ENCODE results near the gene SORCS3.
A peak's percentile ranks its signal among the peaks of the same experiment; 100 is the strongest.

SORCS3 gene

DNA sequence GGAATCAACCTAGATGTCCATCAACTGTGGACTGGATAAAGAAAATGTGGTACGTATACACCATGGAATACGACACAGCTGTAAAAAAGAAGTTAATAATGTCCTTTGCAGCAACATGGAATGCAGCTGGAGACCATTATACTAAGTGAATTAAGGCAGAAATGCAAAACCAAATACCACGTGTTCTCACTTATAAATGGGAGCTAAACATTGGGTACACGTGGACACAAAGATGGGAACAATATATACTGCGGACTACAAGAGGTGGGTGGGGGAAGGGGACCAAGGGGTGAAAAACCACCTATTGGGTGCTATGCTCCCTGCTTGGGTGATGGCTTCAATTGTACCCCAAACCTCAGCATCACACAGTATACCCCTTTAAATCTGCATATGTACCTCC, 385.5 kb downstream of the SORCS3 start:
- DNase-seq, result no peak

DNA sequence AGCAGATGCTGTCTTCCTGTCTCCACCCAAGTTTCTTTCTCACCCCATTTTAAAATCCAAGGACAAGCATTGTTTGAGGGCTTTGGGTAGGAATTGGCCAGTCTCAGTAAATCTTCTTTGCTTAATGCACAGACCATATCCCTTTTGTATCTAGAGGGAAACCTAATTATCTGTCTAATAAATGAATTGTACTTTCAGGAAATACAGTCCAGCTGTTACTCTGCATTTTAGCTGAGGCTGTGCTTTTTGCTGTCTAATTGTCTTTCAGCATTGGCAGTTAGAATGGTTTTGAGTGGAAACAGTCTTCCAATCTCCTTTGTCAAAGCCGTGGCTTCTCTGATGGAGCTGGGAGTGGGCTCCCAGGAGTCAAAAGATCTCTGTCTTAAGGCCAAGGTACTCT, 388.2 kb downstream of the SORCS3 start:
- no peak for DNase-seq

DNA sequence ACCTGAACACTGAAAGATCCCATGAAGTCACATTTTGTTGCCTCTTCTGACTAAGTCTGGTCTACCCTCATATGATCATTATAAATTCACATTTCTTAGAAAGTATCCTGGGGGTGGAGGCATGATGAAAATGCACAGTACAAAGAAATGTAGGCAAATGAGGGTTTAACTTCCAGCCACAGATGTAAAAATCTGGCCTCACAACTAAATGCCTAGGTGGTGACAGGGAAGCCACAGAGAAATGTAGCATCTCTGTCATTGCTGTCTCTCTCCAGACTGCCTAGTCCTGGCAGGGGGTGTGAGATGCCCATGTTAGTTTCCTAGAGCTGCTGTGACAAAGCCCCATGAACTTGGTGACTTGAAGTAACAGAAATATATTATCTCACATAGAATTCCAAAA, 395.9 kb downstream of the SORCS3 start:
- no peak for DNase-seq

DNA sequence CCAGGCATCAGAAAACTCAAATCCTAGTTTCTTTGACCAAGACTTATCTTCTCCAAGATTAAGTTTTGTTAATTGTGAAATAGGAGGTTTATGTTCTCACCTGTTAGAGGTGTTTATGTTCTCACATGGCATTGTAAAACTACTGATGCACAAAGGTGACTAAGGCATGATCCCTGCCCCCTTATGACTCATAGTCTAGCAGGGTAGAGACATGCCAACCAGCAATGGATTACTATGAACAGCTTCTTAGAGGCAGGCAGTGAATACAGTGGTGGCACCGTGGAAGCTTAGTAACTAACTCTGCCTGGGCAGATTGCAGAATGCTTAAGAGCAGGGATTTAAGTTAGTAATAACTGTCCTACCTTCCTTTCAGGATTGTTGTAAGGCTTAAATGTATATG, 400.9 kb downstream of the SORCS3 start:
- no peak for DNase-seq

DNA sequence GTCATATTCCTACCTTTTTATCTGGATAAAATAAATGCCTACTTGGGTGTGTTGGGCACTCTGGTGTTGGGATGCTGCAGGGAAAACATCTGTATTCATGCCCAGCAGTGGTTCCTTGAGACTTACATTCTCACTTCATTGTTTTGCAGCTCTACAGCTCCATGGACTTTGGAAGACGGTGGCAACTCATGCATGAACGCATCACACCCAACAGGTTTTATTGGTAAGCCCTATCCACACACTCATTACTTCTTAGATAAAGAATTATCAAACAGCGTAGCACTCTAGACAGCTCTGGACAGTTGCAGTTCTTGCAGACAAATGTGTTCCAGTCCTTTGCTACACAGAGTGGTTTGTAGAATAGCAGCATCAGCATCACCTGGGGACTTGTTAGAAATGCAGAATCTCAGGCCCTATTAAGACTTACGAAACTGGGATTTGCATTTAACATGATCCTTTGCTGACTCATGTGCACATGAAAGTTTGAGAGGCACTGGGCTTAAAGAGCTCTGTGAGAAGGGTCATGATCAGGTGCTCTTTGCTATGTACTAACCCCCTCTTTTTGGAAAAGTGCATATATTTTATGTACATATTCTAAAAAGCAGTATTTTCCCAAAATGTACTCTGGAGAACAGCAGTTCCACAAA, 401.9 kb downstream of the SORCS3 start:
- DNase-seq, result no peak

DNA sequence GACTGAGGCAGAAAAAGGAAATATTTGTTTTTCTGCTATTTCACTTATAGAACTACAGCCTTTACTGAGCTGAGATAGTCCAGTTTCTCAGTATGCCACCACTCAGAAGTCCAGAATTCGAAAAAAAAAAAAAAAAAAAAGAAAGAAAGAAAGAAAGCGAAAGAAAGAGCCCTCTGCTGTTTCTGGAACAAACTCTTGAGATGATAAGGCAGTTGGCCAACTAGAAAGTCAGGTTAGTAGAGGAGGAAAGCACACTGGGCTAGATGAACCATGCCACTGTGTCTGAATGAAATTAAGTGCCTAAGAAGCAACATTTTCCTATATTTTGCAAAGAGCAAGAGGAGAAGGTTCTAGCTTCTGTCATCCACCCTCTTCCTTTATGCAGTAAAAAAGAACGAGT, 403.8 kb downstream of the SORCS3 start:
- no peak for DNase-seq

DNA sequence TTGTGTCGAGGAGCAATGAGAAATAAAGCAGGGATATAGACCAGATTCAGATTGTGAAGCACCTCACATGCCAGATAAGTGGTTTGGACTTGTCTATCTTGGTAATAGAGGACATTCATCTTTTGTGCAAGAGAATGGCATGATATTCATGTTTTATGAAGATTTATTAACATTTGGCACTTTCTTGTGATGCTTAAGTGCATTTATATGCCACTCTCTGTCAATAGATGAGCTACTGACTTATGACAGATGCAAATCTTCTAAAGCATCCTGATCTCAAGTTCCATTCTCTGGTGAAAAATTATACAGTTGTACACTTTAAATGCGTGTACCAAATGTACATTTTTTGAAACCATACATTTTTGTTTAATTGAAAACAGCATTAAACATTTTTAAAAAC, 415.3 kb downstream of the SORCS3 start:
- no peak for DNase-seq

DNA sequence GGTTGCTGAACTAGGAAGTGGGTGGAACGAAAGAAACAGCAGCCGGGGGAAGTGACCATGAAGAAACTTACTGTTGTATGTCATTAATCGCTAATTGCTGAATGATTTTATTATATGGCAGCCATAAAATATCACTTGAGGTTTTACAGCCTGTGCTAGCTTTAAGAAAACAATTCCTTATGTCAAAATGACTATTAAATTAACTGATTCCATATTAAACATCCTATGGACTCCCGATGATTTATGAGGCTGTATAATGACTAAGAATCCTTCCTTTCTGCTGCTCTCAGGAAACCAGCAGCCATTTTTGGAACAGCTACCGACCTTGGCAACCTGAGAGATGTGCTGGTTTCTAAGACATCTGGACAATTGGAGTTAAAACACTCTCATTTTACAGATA, 421.9 kb downstream of the SORCS3 start:
- DNase-seq, result no peak

DNA sequence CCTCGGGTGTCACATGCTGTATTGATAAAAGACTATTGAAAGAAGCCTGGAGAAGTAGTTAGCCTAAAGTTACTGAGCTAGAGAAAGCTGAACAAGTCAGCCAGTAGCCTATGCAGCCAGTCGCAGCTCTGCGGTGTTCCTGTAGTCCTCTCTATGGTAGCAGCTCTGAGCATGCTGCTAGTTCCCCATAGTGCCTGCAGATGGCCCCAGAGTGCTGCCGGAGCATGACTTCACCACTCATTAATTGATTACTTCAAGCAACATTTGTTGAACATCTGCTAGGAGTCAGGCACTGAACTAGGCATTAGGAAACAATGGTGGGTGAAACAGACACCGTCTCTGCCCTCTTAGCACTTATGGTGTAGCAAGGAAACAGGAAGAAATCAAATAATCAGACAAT, 422.7 kb downstream of the SORCS3 start:
- peak; percentile 37 for DNase-seq

DNA sequence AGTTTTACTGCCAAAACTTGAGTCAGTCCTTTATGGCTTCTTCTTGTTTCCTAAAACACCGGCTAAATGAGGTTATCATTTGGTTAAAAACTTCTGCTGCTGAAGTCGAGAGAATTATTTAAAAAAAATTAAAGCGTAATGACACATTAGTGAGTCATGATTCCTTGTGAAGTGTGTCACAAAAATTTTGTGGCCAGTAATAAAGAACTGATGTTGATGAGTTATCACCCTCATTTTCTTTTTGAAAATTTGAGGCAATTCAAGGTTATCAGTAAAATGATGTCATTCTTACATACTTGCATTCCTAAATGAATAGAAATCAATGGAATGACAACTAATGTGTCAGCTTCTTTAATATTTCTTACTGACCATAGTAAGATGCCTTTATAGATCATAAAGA, 427.4 kb downstream of the SORCS3 start:
- no peak for DNase-seq

DNA sequence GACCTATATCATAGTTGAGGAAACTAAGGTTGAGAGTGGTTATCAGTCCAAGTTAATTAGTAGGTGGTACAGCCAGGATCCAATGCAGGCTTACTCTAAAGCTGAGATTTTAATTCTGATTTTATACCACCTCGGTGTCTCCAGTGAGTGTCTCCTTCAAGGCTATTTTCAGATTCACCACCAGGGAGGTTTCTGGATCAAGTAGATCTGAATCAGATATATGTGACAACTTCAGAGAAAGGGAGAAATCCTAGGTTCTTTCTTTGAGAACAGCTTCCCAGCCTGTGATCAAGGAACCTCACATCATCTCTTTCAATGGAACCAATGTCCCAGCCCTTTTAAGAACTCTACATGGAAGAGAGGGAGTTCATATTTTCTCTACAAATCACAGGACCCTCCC, 429.2 kb downstream of the SORCS3 start:
- no peak for DNase-seq

DNA sequence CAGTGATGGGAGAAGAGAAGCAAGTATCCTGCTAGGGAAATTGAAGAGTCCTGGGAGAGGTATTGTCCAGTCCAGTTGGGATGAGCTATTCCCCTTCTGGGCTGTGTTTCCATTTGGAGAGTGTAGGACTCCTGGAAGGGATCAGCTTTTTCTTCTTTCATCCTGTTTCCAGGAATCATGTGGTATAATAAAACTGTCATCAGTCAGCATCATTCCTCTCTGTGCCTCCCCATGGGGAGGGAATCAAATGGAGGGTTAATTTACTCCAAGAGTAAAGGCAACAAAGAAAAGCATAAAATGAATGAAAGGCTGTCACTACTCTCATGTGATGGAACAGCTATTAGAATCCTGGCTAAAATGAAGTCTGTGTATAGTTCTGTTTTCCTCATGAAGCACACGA, 429.9 kb downstream of the SORCS3 start:
- DNase-seq, result no peak

DNA sequence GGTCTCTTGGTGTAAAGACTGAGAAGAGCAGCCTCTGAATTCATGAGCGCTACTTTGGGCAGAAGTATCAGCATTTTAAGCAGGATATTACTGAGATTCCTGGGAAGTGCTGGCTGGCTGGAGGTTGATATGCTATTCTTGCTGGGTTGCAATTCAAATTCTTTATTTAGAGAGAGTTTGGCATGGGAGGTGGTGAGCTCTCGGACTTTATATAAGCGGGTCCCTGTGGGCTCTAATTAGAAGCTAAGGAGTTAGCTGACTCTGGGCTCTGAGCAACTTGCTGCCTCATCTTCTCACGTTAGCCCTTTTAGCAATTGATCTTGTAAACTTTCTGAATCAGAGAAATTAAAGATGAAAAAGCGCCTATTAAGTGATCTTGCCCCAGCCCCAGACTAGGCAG, 430.9 kb downstream of the SORCS3 start:
- no peak for DNase-seq

DNA sequence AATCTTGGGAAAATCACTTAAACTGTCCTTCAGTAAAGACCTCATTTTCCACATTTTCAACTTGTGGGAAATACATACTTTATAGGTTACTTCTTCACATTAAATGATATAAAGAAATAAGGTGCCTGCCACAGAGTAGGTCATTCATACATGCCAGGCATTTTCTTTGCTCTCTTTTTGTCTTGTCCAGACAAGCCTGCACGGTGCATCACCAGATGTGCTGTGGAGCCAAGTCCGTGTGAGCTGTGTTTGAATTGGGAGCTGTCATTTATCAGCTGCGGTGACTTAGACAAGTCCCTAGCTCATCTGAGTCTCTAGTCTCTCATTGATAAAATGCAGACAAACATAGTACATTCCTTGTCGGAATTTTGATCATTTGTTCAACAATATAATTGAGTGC, 432.9 kb downstream of the SORCS3 start:
- no peak for DNase-seq

DNA sequence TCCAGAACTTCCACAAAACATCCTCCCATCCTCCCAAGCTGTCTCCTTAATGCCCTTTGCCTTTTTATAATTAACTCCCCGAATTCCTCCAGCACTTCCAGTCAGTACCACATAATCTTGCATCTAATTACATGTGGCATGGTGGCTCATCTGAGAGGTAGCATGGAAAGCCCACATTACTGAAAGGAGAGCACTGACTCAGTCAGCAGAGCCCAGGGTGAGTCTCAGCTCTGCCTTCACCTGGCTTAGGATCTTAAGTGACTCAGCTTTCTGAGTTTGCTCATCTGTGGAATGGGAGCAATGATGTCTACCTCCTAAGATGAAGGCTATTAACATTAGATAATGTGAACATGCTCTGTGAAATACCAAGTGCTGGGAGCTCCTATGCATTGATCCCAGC, 433.9 kb downstream of the SORCS3 start:
- DNase-seq, result no peak

DNA sequence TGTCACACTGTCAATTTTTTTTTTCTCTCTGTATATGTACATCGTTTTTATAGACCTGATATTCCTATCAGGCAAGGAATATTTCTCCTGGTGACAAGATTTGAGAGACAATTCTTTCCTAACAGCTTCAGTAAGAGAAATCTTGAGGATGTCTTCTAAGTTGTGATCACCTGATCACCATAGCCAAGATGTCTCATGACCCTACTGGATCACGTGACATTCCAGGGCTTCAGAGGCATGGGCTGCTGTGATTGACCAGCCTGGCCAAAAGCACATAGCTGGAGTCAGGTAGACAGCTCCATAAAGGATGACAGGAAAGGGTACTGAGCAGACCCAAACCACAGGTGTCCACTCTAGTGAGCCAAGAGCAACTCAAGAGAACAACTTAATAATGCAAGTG, 444.9 kb downstream of the SORCS3 start:
- no peak for DNase-seq

DNA sequence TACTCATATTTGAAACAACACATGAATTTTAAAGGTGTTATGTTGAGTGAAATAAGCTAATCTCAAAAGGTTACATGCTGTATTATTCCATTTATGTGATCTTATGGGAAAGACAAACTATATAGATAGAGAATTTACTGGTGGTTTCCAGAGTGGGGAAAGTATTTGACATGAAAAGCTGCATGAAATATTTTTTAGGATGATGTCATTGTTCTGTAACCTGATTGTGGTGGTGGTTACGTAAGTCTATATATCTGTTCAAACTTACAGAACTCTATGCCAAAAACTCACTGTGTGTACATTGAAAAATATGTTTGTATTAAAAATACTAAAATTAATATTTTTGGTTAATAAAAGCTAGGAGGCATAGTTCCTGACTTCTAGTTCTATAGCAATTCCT, 453.0 kb downstream of the SORCS3 start:
- no peak for DNase-seq

DNA sequence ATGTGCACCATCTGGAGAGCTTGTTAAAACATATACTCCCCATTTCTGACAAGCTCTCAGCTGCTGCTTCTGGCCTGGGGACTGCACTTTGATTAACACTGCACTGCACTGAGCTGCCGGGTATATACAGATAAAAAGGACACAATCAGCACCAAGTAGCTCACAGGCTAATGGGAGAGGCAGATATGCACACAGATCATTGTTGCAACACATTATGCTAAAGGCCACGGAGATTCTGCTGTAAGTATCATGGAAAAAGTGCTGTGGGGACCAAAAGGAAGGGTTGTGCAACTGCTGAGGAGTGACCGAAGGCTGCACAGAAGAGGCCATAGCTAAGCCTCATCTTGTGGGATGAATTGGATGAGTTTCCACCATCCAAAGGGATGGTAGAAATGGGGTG, 455.2 kb downstream of the SORCS3 start:
- no peak for DNase-seq

DNA sequence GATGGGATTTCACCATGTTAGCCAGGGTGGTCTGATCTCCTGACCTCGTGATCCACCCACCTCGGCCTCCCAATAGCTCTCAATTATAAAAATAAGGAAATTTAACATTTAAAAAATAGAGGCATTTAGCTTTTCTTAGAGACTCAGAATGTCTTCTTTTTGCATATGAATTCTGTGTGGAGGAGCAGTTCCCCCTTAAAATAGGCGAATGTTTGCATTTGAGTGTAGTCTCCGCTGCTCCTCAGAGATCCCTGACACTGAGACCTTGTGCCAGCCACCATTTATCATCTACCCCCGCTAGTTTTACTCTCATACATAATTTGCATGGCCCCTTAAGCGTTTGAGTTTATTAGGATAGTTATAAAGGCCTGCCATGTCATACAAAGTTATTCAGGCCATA, 461.9 kb downstream of the SORCS3 start:
- DNase-seq, result no peak

DNA sequence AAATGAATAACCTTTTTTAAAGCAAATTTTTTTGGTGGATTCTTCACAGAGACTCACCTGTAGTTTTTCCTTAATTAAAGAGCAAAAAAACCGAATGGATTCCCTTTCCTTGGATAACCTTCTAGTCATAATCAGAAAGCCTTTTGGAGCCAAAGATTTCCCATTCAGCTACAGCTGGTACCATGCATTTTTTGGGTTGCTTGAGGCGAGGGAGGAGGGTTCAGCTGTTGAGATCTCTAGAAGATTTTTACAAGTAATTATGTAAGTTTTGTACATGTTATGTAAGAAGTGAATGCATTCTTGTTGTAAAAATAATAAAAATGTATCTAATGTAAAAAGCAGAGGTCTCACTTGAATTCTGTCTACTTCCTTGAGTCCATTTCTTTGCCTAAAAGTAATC, 463.2 kb downstream of the SORCS3 start:
- no peak for DNase-seq

DNA sequence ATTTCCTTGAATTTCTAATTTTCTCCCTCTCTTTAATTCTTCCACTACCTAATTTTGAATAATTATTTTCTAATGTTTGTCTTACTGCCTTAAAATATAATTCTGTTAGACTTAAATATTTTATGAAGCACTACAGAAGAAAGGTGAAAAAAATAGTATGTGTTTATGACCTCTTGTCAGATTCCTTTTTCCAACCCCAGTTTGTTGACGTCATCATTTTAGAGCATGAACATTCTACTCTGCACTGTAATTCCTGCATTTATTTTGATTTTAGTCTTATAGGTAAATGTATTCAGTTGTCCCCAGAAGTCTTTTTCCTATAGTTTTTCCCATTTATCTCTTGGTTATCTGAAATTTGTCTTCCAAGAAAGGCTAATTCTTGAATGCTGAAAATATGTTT, 468.1 kb downstream of the SORCS3 start:
- no peak for DNase-seq

DNA sequence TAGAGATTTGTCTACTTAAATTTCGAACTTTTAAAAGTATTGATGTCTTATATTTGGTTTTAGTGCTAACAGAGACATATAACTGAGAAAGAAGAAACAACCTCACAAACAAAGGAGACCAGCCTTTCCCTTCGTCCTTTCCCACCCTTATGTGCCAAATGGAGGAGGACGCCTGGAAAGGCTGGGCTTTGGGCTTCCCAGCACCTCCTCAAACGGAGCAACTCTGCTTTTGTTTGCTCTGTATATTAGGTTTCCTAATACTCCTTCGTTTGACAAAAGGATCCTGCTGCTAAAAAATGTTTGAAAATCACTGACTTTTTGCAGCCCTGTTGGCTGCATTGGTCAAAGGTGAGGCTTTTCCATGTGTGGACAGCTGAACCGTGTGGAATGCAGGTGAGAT, 471.8 kb downstream of the SORCS3 start:
- no peak for DNase-seq

DNA sequence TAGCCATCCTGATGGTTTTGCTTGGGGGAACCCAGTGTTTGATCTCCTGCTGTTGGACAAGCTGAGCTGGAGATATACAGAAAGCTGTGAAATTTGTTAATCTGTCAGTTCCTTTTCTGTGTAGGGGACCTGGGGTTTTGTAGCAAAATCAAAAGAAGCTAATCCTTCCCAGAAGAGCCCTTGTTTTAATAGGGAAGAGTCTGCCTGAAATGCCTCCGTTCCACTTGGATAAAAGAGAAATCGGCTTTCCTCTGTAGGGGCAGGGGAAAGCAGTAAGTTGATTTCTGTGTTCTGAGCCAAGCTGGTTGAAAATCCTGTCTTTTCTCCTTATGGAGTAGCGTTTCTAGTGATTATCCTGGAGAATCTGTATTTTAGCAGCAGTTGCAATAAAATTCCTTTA, 472.6 kb downstream of the SORCS3 start:
- DNase-seq, result no peak

DNA sequence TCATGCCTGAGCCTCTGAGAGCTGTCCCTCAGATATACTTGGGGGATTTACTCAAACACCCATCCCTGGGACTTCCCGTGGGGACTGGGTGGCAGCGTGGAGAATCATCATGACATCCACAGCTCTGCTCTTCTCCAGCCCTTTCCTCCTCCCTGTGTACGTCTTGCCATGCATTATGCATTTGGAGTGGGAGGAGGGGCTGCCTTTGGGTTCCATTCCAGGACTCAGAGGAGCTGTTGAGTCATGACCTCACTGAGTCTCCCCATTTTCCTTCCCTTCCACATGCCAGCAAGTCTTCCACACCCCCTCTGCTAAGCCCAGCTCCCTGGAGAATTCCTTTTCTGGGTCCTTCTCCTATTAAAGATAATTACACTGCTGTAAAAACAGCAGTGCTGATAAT, 480.7 kb downstream of the SORCS3 start:
- no peak for DNase-seq

DNA sequence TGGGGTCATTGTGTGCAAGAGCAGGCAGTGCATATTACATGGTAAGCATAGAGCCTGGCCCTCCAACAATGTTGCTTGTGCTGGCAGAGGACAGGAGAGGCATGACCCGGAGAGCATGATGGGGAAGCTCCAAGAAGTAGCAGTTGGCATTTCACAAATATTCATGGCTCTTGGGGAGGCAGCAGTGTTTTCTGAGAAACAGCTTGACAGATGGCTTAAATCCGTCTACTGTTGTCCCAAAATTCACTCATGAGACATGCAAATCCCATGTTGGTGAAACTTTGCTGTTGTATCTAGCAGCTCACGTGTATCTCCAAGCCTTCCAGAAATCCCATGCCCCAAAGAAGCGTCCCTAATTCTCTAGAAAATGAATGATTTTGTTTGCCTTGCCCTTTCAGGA, 487.0 kb downstream of the SORCS3 start:
- DNase-seq, result no peak

DNA sequence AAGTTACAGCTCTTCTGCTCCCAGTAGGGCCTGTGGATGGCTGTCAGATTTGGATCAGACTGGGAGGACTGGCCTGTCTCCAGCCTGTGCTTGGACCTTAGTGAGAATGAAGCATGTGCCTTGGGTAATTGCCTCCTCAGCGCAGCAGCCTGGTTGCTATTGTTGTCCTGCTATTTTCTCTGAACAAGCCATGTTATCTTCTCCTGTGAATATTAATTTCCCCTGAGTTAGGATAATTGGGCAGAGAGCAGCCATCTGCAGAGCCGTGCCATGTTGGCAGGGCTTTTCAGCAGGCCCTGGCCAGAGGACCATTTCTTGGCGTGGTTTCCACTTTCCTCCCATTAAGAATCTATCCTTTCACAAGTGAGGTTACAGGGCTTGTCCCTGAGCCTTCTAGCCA, 497.3 kb downstream of the SORCS3 start:
- DNase-seq, result no peak
